Tibial nerve (tissue), 4 donors: ENCODE measurements around the gene ATXN10. TPM values are rescaled to one million over a fixed set of nuclear protein-coding genes. Genes with fewer than 3 reads are reported as not detected.

Experiments
- DNase-seq, 2 donors: peaks; one replicate each; pipeline ENCODE4 v3.0.0-alpha.2; 2019; ENCODE audit warnings: low spot score in 2 of 2
- H3K27ac ChIP-seq, 4 donors: fragments of 200-600 bp; sonication (generic) in 3 of 4; one replicate each; pipeline ENCODE4 v1.5.1; 2017 to 2019; ENCODE audit warnings: mild to moderate bottlenecking in 1 of 4
- H3K27me3 ChIP-seq, 2 donors: fragments of 200-600 bp; sonication (generic) in 1 of 2; one replicate each; pipeline versions ENCODE4 v1.5.1 to v1.6.0; 2017 to 2019
- H3K36me3 ChIP-seq, 3 donors: fragments of 200-600 bp; sonication (generic); one replicate each; pipeline ENCODE4 v1.5.1; 2018 to 2019
- H3K4me1 ChIP-seq, 4 donors: fragments of 200-600 bp; sonication (generic) in 3 of 4; one replicate each; pipeline ENCODE4 v1.5.1; 2017 to 2019
- H3K4me3 ChIP-seq, 4 donors: fragments of 200-600 bp; sonication (generic) in 3 of 4; one replicate each; pipeline ENCODE4 v1.5.1; 2017 to 2019; ENCODE audit warnings: mild to moderate bottlenecking in 1 of 4, moderate library complexity in 1 of 4
- H3K9me3 ChIP-seq, 4 donors: fragments of 200-600 bp; sonication (generic) in 3 of 4; one replicate each; pipeline ENCODE4 v1.5.1; 2017 to 2019
- CTCF ChIP-seq, 5 experiments: fragments of 200-600 bp in 3 of 5; fragments of 450-650 bp in 2 of 5; sonication (generic) in 3 of 5; IDR thresholded peaks; one replicate each; pipeline ENCODE4 v1.5.1; 2016 to 2019; ENCODE audit warnings: antibody characterized with exemption in 5 of 5, mild to moderate bottlenecking in 3 of 5, moderate library complexity in 2 of 5
- EP300 ChIP-seq, 2 donors: sonication (generic); formaldehyde crosslinking; IDR thresholded peaks; one replicate each; pipeline ENCODE4 v1.6.1; 2017; ENCODE audit warnings: antibody characterized with exemption in 2 of 2, mild to moderate bottlenecking in 1 of 2
- POLR2A ChIP-seq, 2 donors: fragments of 450-650 bp; IDR thresholded peaks; one replicate each; pipeline ENCODE4 v1.6.1; 2017; ENCODE audit warnings: antibody characterized with exemption in 2 of 2, mild to moderate bottlenecking in 2 of 2, moderate library complexity in 2 of 2
- WGBS, 2 donors: methylation state at CpG; one replicate each; pipeline ENCODE4 v1.1.5; 2018; 5-methylcytosine and 5-hydroxymethylcytosine counted together
- total RNA-seq, 4 donors: library from RNA; depleted of rRNA; stranded (reverse); fragments of >200 nt; gene quantifications; one replicate each; pipeline ENCODE4 v1.1.0, GENCODE V29; 2016

ATXN10 gene
- total RNA-seq, 4 donors from 2014 or later = 163 to 197 (median 178) TPM

GRCh38 chr22:45890351-45890635 lies 218.7 kb downstream of the ATXN10 start:
- WGBS, 2 donors = 82 to 92% methylated on average over 12 to 26 of the region's 26 CpGs
- Histone ChIP-seq H3K36me3 (no peaks in the 10 kb centered on the region), H3K4me3 (no peak overlapping the region), H3K4me1 (peaks cover 0 to 9% (median 0%) of the 10 kb centered on the region in 4 donors), H3K9me3 (no peaks in the 10 kb centered on the region), H3K27ac (no peak overlapping the region), H3K27me3 (peaks cover 0 to 63% of the 10 kb centered on the region in 2 donors)
- no peak for TF ChIP-seq EP300 (IDR thresholded peaks at IDR 0.05)
- no peak for TF ChIP-seq CTCF (IDR thresholded peaks at IDR 0.05)
- TF ChIP-seq POLR2A (IDR thresholded peaks at IDR 0.05) = no peak
- DNase-seq = no peak

GRCh38 chr22:45891021-45891421 lies 219.4 kb downstream of the ATXN10 start:
- DNase-seq = no peak
- TF ChIP-seq CTCF (IDR thresholded peaks at IDR 0.05) (no peak), POLR2A (IDR thresholded peaks at IDR 0.05) (no peak), EP300 (IDR thresholded peaks at IDR 0.05) (no peak)
- no peaks in the 10 kb centered on the region for H3K36me3 ChIP-seq
- no peak overlapping the region for H3K27ac ChIP-seq
- WGBS, 2 donors = 86 to 87% methylated on average over 37 of the region's 37 CpGs
- H3K27me3 ChIP-seq = peaks cover 0 to 65% of the 10 kb centered on the region in 2 donors
- H3K9me3 ChIP-seq = no peaks in the 10 kb centered on the region
- no peak overlapping the region for H3K4me3 ChIP-seq
- peaks cover 0 to 9% (median 0%) of the 10 kb centered on the region in 4 donors for H3K4me1 ChIP-seq

- WGBS, 2 donors = 74 to 75% methylated on average over 24 to 25 of the region's 25 CpGs
- DNase-seq = no peak
- TF ChIP-seq EP300 (IDR thresholded peaks at IDR 0.05) = no peak
- no peak for TF ChIP-seq CTCF (IDR thresholded peaks at IDR 0.05)
- no peak for TF ChIP-seq POLR2A (IDR thresholded peaks at IDR 0.05)
- Histone ChIP-seq H3K27ac (no peak overlapping the region), H3K4me3 (no peak overlapping the region), H3K36me3 (no peaks in the 10 kb centered on the region), H3K4me1 (peaks cover 0 to 9% (median 0%) of the 10 kb centered on the region in 4 donors), H3K9me3 (no peaks in the 10 kb centered on the region), H3K27me3 (peaks cover 0 to 63% of the 10 kb centered on the region in 2 donors)
Observed at GRCh38 chr22:45891471-45891995, 219.9 kb downstream of the ATXN10 start.

- H3K4me1 ChIP-seq = peaks cover 0 to 9% (median 0%) of the 10 kb centered on the region in 4 donors
- H3K36me3 ChIP-seq = no peaks in the 10 kb centered on the region
- no peak overlapping the region for H3K4me3 ChIP-seq
- TF ChIP-seq POLR2A (IDR thresholded peaks at IDR 0.05) = no peak
- TF ChIP-seq CTCF (IDR thresholded peaks at IDR 0.05) = no peak
- no peak for TF ChIP-seq EP300 (IDR thresholded peaks at IDR 0.05)
- WGBS, 2 donors = 74 to 88% methylated on average over 10 to 19 of the region's 22 CpGs
- no peaks in the 10 kb centered on the region for H3K9me3 ChIP-seq
- H3K27ac ChIP-seq = no peak overlapping the region
- DNase-seq = no peak
- H3K27me3 ChIP-seq = peaks cover 0 to 68% of the 10 kb centered on the region in 2 donors
Observed at GRCh38 chr22:45891996-45892621, 220.5 kb downstream of the ATXN10 start.

- WGBS, 2 donors = 75 to 89% methylated on average over 12 to 16 of the region's 16 CpGs
- H3K9me3 ChIP-seq = no peaks in the 10 kb centered on the region
- no peak overlapping the region for H3K4me3 ChIP-seq
- H3K4me1 ChIP-seq = peaks cover 0 to 9% (median 0%) of the 10 kb centered on the region in 4 donors
- no peaks in the 10 kb centered on the region for H3K36me3 ChIP-seq
- DNase-seq = no peak
- TF ChIP-seq POLR2A (IDR thresholded peaks at IDR 0.05) = no peak
- TF ChIP-seq EP300 (IDR thresholded peaks at IDR 0.05) = no peak
- no peak for TF ChIP-seq CTCF (IDR thresholded peaks at IDR 0.05)
- no peak overlapping the region for H3K27ac ChIP-seq
- H3K27me3 ChIP-seq = peaks cover 0 to 75% of the 10 kb centered on the region in 2 donors
Observed at GRCh38 chr22:45892681-45893461, 221.2 kb downstream of the ATXN10 start.
